ENCODE results near the gene FAM120C. TPM values are rescaled to one million over a fixed set of nuclear protein-coding genes. Genes with fewer than 3 reads are reported as not detected.

FAM120C gene
- total and polyA plus RNA-seq, 5 donors from 2014 or later: 3.3 to 12.7 (median 5.7) TPM

GRCh38 chrX:54173791-54174190, 9.3 kb downstream of the FAM120C start:
- Histone ChIP-seq H3K27me3 (ENCODE audit: control insufficient read depth, insufficient read depth, low read length) (no peaks in the 10 kb centered on the region), H3K4me1 (ENCODE audit: control insufficient read depth, insufficient read depth, low read length, poor library complexity, severe bottlenecking) (peaks cover 1% of the 10 kb centered on the region), H3K27ac (ENCODE audit: insufficient read depth, low read length, poor library complexity, severe bottlenecking) (no peak overlapping the region), H3K36me3 (ENCODE audit: control insufficient read depth, insufficient read depth, low read length) (no peaks in the 10 kb centered on the region), H3K9me3 (ENCODE audit: control insufficient read depth in 2 of 2, low read length in 2 of 2) (no peaks in the 10 kb centered on the region), H3K4me3 (ENCODE audit: low read depth, low read length) (no peak overlapping the region)
- no peak overlapping the region for H3K4me3 Mint-ChIP-seq
- H3K9me3 Mint-ChIP-seq: no peaks in the 10 kb centered on the region
- no peaks in the 10 kb centered on the region for H3K27me3 Mint-ChIP-seq
- peaks cover 12% of the 10 kb centered on the region for H3K36me3 Mint-ChIP-seq
- no peak overlapping the region for H3K27ac Mint-ChIP-seq
- peaks cover 0 to 22% (median 19%) of the 10 kb centered on the region in 4 donors for H3K4me1 Mint-ChIP-seq
- DNase-seq: no peak
- no peak for ATAC-seq (ENCODE audit: low read depth in 2 of 2)

- Histone ChIP-seq H3K4me1 (ENCODE audit: control insufficient read depth, insufficient read depth, low read length, poor library complexity, severe bottlenecking) (no peaks in the 10 kb centered on the region), H3K4me3 (ENCODE audit: low read depth, low read length) (no peak overlapping the region), H3K36me3 (ENCODE audit: control insufficient read depth, insufficient read depth, low read length) (no peaks in the 10 kb centered on the region), H3K27me3 (ENCODE audit: control insufficient read depth, insufficient read depth, low read length) (no peaks in the 10 kb centered on the region), H3K27ac (ENCODE audit: insufficient read depth, low read length, poor library complexity, severe bottlenecking) (no peak overlapping the region), H3K9me3 (ENCODE audit: control insufficient read depth in 2 of 2, low read length in 2 of 2) (no peaks in the 10 kb centered on the region)
- no peak overlapping the region for H3K4me3 Mint-ChIP-seq
- no peaks in the 10 kb centered on the region for H3K27me3 Mint-ChIP-seq
- peaks cover 0 to 16% (median 9%) of the 10 kb centered on the region in 4 donors for H3K4me1 Mint-ChIP-seq
- H3K36me3 Mint-ChIP-seq: peaks cover 12% of the 10 kb centered on the region
- no peak overlapping the region for H3K27ac Mint-ChIP-seq
- ATAC-seq (ENCODE audit: low read depth in 2 of 2) (no peak), DNase-seq (no peak)
- H3K9me3 Mint-ChIP-seq: no peaks in the 10 kb centered on the region
These were observed 10.6 kb downstream of the FAM120C start for GRCh38 chrX:54172455-54172854.

- Histone ChIP-seq H3K4me3 (ENCODE audit: low read depth, low read length) (no peak overlapping the region), H3K36me3 (ENCODE audit: control insufficient read depth, insufficient read depth, low read length) (no peaks in the 10 kb centered on the region), H3K4me1 (ENCODE audit: control insufficient read depth, insufficient read depth, low read length, poor library complexity, severe bottlenecking) (no peaks in the 10 kb centered on the region), H3K9me3 (ENCODE audit: control insufficient read depth in 2 of 2, low read length in 2 of 2) (no peaks in the 10 kb centered on the region), H3K27me3 (ENCODE audit: control insufficient read depth, insufficient read depth, low read length) (no peaks in the 10 kb centered on the region), H3K27ac (ENCODE audit: insufficient read depth, low read length, poor library complexity, severe bottlenecking) (no peak overlapping the region)
- Mint-ChIP-seq H3K4me1 (peaks cover 0 to 8% (median 2%) of the 10 kb centered on the region in 4 donors), H3K4me3 (no peak overlapping the region), H3K27me3 (no peaks in the 10 kb centered on the region), H3K36me3 (peaks cover 6% of the 10 kb centered on the region), H3K27ac (no peak overlapping the region), H3K9me3 (no peaks in the 10 kb centered on the region)
- ATAC-seq (ENCODE audit: low read depth in 2 of 2) (no peak), DNase-seq (no peak)
These were observed 11.4 kb downstream of the FAM120C start for GRCh38 chrX:54171527-54172250.

GRCh38 chrX:54171091-54171490, 12.0 kb downstream of the FAM120C start:
- no peak overlapping the region for H3K27ac Mint-ChIP-seq
- no peaks in the 10 kb centered on the region for H3K27me3 Mint-ChIP-seq
- H3K4me1 Mint-ChIP-seq: peaks cover 0 to 6% (median 1%) of the 10 kb centered on the region in 4 donors

GRCh38 chrX:54166915-54167314, 16.1 kb downstream of the FAM120C start:
- no peaks in the 10 kb centered on the region for H3K27me3 Mint-ChIP-seq
- no peak overlapping the region for H3K4me3 Mint-ChIP-seq
- Histone ChIP-seq H3K27ac (ENCODE audit: insufficient read depth, low read length, poor library complexity, severe bottlenecking) (no peak overlapping the region), H3K27me3 (ENCODE audit: control insufficient read depth, insufficient read depth, low read length) (no peaks in the 10 kb centered on the region), H3K9me3 (ENCODE audit: control insufficient read depth in 2 of 2, low read length in 2 of 2) (no peaks in the 10 kb centered on the region), H3K36me3 (ENCODE audit: control insufficient read depth, insufficient read depth, low read length) (no peaks in the 10 kb centered on the region), H3K4me1 (ENCODE audit: control insufficient read depth, insufficient read depth, low read length, poor library complexity, severe bottlenecking) (no peaks in the 10 kb centered on the region), H3K4me3 (ENCODE audit: low read depth, low read length) (no peak overlapping the region)
- no peak for ATAC-seq (ENCODE audit: low read depth in 2 of 2)
- H3K9me3 Mint-ChIP-seq: no peaks in the 10 kb centered on the region
- H3K36me3 Mint-ChIP-seq: no peaks in the 10 kb centered on the region
- no peak for DNase-seq
- peaks cover 0 to 2% (median 0%) of the 10 kb centered on the region in 4 donors for H3K4me1 Mint-ChIP-seq
- no peak overlapping the region for H3K27ac Mint-ChIP-seq

More at GRCh38 chrX:54171091-54171490, 12.0 kb downstream of the FAM120C start:
- Histone ChIP-seq H3K36me3 (ENCODE audit: control insufficient read depth, insufficient read depth, low read length) (no peaks in the 10 kb centered on the region), H3K27ac (ENCODE audit: insufficient read depth, low read length, poor library complexity, severe bottlenecking) (no peak overlapping the region), H3K9me3 (ENCODE audit: control insufficient read depth in 2 of 2, low read length in 2 of 2) (no peaks in the 10 kb centered on the region), H3K4me1 (ENCODE audit: control insufficient read depth, insufficient read depth, low read length, poor library complexity, severe bottlenecking) (no peaks in the 10 kb centered on the region), H3K4me3 (ENCODE audit: low read depth, low read length) (no peak overlapping the region), H3K27me3 (ENCODE audit: control insufficient read depth, insufficient read depth, low read length) (no peaks in the 10 kb centered on the region)
- no peak overlapping the region for H3K4me3 Mint-ChIP-seq
- peaks cover 3% of the 10 kb centered on the region for H3K36me3 Mint-ChIP-seq
- ATAC-seq (ENCODE audit: low read depth in 2 of 2) (no peak), DNase-seq (no peak)
- no peaks in the 10 kb centered on the region for H3K9me3 Mint-ChIP-seq

- H3K27me3 ChIP-seq (ENCODE audit: control insufficient read depth, insufficient read depth, low read length): no peaks in the 10 kb centered on the region
- H3K4me3 Mint-ChIP-seq: no peak overlapping the region
- H3K9me3 Mint-ChIP-seq: no peaks in the 10 kb centered on the region
- H3K4me1 Mint-ChIP-seq: peaks cover 0 to 5% (median 0%) of the 10 kb centered on the region in 4 donors
- no peak overlapping the region for H3K4me3 ChIP-seq (ENCODE audit: low read depth, low read length)
- H3K27me3 Mint-ChIP-seq: no peaks in the 10 kb centered on the region
- no peaks in the 10 kb centered on the region for H3K9me3 ChIP-seq (ENCODE audit: control insufficient read depth in 2 of 2, low read length in 2 of 2)
- peaks cover 20% of the 10 kb centered on the region for H3K36me3 Mint-ChIP-seq
- no peak overlapping the region for H3K27ac ChIP-seq (ENCODE audit: insufficient read depth, low read length, poor library complexity, severe bottlenecking)
- no peaks in the 10 kb centered on the region for H3K36me3 ChIP-seq (ENCODE audit: control insufficient read depth, insufficient read depth, low read length)
- peak in 1 of 3 donors; percentile 15 for DNase-seq
- H3K4me1 ChIP-seq (ENCODE audit: control insufficient read depth, insufficient read depth, low read length, poor library complexity, severe bottlenecking): no peaks in the 10 kb centered on the region
- H3K27ac Mint-ChIP-seq: no peak overlapping the region
- ATAC-seq (ENCODE audit: low read depth in 2 of 2): no peak
These were observed 25.5 kb downstream of the FAM120C start for GRCh38 chrX:54157561-54157960.

GRCh38 chrX:54134269-54134668, 48.8 kb downstream of the FAM120C start:
- Mint-ChIP-seq H3K9me3 (peaks cover 0 to 1% (median 0%) of the 10 kb centered on the region in 7 donors), H3K4me1 (no peaks in the 10 kb centered on the region), H3K27me3 (peaks cover 4% of the 10 kb centered on the region), H3K27ac (no peak overlapping the region), H3K36me3 (peaks cover 21% of the 10 kb centered on the region), H3K4me3 (no peak overlapping the region)
- no peaks in the 10 kb centered on the region for H3K9me3 ChIP-seq (ENCODE audit: control insufficient read depth in 2 of 2, low read length in 2 of 2)
- no peak overlapping the region for H3K27ac ChIP-seq (ENCODE audit: insufficient read depth, low read length, poor library complexity, severe bottlenecking)
- no peaks in the 10 kb centered on the region for H3K27me3 ChIP-seq (ENCODE audit: control insufficient read depth, insufficient read depth, low read length)
- DNase-seq (no peak), ATAC-seq (ENCODE audit: low read depth in 2 of 2) (no peak)
- H3K4me1 ChIP-seq (ENCODE audit: control insufficient read depth, insufficient read depth, low read length, poor library complexity, severe bottlenecking): no peaks in the 10 kb centered on the region
- no peak overlapping the region for H3K4me3 ChIP-seq (ENCODE audit: low read depth, low read length)
- H3K36me3 ChIP-seq (ENCODE audit: control insufficient read depth, insufficient read depth, low read length): peaks cover 5% of the 10 kb centered on the region

GRCh38 chrX:54116391-54116790, 66.7 kb downstream of the FAM120C start:
- Mint-ChIP-seq H3K4me3 (no peak overlapping the region), H3K36me3 (no peaks in the 10 kb centered on the region), H3K4me1 (no peaks in the 10 kb centered on the region), H3K27ac (no peak overlapping the region), H3K27me3 (no peaks in the 10 kb centered on the region), H3K9me3 (peaks cover 0 to 3% (median 0%) of the 10 kb centered on the region in 7 donors)
- Histone ChIP-seq H3K36me3 (ENCODE audit: control insufficient read depth, insufficient read depth, low read length) (no peaks in the 10 kb centered on the region), H3K4me3 (ENCODE audit: low read depth, low read length) (no peak overlapping the region), H3K27ac (ENCODE audit: insufficient read depth, low read length, poor library complexity, severe bottlenecking) (no peak overlapping the region), H3K4me1 (ENCODE audit: control insufficient read depth, insufficient read depth, low read length, poor library complexity, severe bottlenecking) (no peaks in the 10 kb centered on the region), H3K27me3 (ENCODE audit: control insufficient read depth, insufficient read depth, low read length) (no peaks in the 10 kb centered on the region), H3K9me3 (ENCODE audit: control insufficient read depth in 2 of 2, low read length in 2 of 2) (no peaks in the 10 kb centered on the region)
- ATAC-seq (ENCODE audit: low read depth in 2 of 2) (no peak), DNase-seq (no peak)
